ENCODE data around the gene UBALD1.

The UBALD1 gene

DNA sequence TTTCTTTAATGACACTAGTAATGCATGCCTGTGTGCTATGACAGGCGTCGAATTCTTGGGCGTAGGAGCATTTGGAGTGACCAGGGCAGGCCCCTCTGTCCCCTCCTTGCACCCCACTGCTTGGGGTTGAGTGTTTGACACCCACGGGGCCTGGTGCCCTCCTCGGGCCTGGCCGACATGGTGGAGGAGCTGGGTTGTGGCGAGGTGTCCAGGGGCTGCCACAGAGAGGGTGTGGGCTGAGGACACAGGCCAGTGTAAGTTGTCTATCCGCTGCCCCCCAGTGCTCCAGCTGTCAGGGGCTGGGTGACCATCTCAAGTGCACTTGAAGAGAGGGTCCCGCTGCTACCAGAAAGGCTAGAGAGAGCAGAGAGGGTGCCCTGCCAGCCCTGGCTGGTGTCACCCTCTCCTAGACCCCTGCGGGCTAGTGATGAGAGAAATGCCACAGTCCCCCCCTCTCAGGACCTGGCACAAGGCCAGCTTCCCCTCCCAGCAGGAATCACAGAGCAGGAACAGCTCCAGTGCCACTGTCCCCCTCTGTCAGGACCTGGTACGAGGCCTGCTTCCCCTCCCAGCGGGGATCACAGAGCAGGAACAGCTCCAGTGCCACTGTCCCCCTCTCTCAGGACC, 40.4 kb upstream of the UBALD1 start:
- no peaks in the 10 kb centered on the region for H3K9me2 ChIP-seq (replicated peaks; ENCODE audit: insufficient read depth, low read length)
- H3K4me3 ChIP-seq (ENCODE audit: low read length), result no peak overlapping the region
- no peak for DNase-seq
- H3K27ac ChIP-seq (ENCODE audit: low read length), result no peak overlapping the region
- H3F3A ChIP-seq (ENCODE audit: insufficient read depth, low read length), result no peaks in the 10 kb centered on the region
- no peaks in the 10 kb centered on the region for H3K4me1 ChIP-seq (ENCODE audit: low read length)
- no peak overlapping the region for H3K9ac ChIP-seq (ENCODE audit: low read length)
- TF ChIP-seq, protein P1, sequence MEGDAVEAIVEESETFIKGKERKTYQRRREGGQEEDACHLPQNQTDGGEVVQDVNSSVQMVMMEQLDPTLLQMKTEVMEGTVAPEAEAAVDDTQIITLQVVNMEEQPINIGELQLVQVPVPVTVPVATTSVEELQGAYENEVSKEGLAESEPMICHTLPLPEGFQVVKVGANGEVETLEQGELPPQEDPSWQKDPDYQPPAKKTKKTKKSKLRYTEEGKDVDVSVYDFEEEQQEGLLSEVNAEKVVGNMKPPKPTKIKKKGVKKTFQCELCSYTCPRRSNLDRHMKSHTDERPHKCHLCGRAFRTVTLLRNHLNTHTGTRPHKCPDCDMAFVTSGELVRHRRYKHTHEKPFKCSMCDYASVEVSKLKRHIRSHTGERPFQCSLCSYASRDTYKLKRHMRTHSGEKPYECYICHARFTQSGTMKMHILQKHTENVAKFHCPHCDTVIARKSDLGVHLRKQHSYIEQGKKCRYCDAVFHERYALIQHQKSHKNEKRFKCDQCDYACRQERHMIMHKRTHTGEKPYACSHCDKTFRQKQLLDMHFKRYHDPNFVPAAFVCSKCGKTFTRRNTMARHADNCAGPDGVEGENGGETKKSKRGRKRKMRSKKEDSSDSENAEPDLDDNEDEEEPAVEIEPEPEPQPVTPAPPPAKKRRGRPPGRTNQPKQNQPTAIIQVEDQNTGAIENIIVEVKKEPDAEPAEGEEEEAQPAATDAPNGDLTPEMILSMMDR (IDR thresholded peaks at IDR 0.05; ENCODE audit: low read length), result no peak
- TF ChIP-seq EZH2phosphoT487 (IDR thresholded peaks at IDR 0.05; ENCODE audit: low read length) (no peak), EZH2 (optimal IDR thresholded peaks at IDR 0.05; ENCODE audit: low read depth, low read length) (no peak)
- no peaks in the 10 kb centered on the region for H3K9me3 ChIP-seq (replicated peaks; ENCODE audit: insufficient read depth, low read length)
- no peaks in the 10 kb centered on the region for H3K27me3 ChIP-seq (replicated peaks; ENCODE audit: insufficient read depth, low read length)
- H3K4me2 ChIP-seq (ENCODE audit: low read depth, low read length), result no peak overlapping the region
- H3K36me3 ChIP-seq (replicated peaks; ENCODE audit: insufficient read depth, low read length), result no peaks in the 10 kb centered on the region
- H3K79me2 ChIP-seq (ENCODE audit: low read length), result peaks cover 3% of the 10 kb centered on the region
- H4K20me1 ChIP-seq (ENCODE audit: insufficient read depth, low read length), result no peaks in the 10 kb centered on the region
- H2AFZ ChIP-seq (ENCODE audit: low read length), result no peak overlapping the region

DNA sequence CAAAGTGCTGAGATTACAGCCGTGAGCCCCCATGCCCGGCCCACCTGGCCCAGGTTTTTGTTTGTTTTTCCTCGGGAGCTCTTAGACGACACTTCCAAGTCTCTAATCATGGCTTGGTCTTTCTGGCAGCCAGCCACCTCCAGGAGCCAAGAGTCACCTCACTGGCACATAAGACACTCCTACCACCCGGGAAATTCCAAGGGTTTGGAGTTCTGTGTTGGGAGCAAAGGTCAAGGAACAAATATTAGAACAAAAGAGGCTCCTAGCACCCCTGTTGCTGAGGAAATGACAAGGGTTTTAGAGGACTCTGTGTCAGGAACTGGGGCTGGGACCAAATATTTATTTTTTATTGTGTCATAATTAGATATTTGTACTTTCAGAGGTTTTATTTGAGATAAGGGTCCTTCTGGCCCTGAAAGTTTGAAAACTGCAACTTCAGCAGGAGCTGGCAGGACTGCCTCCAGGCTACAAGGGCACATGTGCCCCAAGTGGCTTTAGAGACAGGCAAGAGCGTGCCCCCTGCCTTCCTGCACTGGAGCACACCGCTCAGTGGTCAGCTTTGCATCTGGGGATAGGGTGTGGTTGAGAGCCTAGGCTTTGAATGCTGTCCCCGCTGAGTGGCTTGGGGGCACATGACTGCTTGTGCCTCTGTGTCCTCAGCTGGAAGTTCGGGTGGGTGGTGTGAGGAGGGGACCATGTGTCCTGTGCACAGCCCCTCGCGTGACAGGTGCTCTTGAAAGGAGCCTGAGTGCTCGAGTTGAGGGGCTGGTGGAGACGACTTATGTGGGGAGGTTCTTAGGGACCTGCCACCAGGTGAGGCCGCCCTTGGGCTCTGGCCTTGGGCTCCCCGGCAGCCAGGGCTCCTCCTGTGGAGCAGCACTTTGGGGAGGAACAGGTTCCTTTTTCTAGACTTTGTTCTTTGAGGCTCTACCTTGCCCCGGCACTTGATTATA, 39.6 kb upstream of the UBALD1 start:
- Histone ChIP-seq H3K4me2 (ENCODE audit: low read depth, low read length) (no peak overlapping the region), H3K4me1 (ENCODE audit: low read length) (no peaks in the 10 kb centered on the region), H3K9ac (ENCODE audit: low read length) (no peak overlapping the region), H3K9me2 (replicated peaks; ENCODE audit: insufficient read depth, low read length) (no peaks in the 10 kb centered on the region), H4K20me1 (ENCODE audit: insufficient read depth, low read length) (no peaks in the 10 kb centered on the region), H3K36me3 (replicated peaks; ENCODE audit: insufficient read depth, low read length) (no peaks in the 10 kb centered on the region), H3K9me3 (replicated peaks; ENCODE audit: insufficient read depth, low read length) (no peaks in the 10 kb centered on the region), H3K4me3 (ENCODE audit: low read length) (no peak overlapping the region), H3K27ac (ENCODE audit: low read length) (no peak overlapping the region), H3K27me3 (replicated peaks; ENCODE audit: insufficient read depth, low read length) (no peaks in the 10 kb centered on the region), H2AFZ (ENCODE audit: low read length) (no peak overlapping the region), H3K79me2 (ENCODE audit: low read length) (peaks cover 9% of the 10 kb centered on the region), H3F3A (ENCODE audit: insufficient read depth, low read length) (no peaks in the 10 kb centered on the region)
- TF ChIP-seq, protein P1 (IDR thresholded peaks at IDR 0.05; ENCODE audit: low read length), result no peak
- TF ChIP-seq EZH2 (optimal IDR thresholded peaks at IDR 0.05; ENCODE audit: low read depth, low read length) (no peak), EZH2phosphoT487 (IDR thresholded peaks at IDR 0.05; ENCODE audit: low read length) (no peak)
- DNase-seq, result no peak

DNA sequence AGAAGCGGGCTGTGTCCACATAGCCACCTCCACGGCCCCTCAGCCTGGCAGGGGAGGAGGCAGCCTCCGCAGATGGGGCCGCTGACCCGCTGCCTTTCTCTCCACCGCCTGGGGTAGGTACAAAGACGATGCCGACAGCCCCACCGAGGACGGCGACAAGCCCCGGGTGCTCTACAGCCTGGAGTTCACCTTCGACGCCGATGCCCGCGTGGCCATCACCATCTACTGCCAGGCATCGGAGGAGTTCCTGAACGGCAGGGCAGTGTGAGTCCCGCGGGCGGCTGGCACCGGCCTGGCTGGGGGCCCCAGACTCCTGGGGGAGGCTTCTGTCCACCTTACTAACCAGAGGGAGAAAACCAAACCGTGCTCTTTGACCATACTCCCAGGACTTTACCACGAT, 37.9 kb upstream of the UBALD1 start:
- Histone ChIP-seq H3K79me2 (ENCODE audit: low read length) (peaks cover 18% of the 10 kb centered on the region), H3K9me2 (replicated peaks; ENCODE audit: insufficient read depth, low read length) (no peaks in the 10 kb centered on the region), H3K27me3 (replicated peaks; ENCODE audit: insufficient read depth, low read length) (no peaks in the 10 kb centered on the region), H3K36me3 (replicated peaks; ENCODE audit: insufficient read depth, low read length) (no peaks in the 10 kb centered on the region), H3K4me2 (ENCODE audit: low read depth, low read length) (no peak overlapping the region), H4K20me1 (ENCODE audit: insufficient read depth, low read length) (no peaks in the 10 kb centered on the region), H3F3A (ENCODE audit: insufficient read depth, low read length) (no peaks in the 10 kb centered on the region), H2AFZ (ENCODE audit: low read length) (no peak overlapping the region), H3K9ac (ENCODE audit: low read length) (no peak overlapping the region), H3K9me3 (replicated peaks; ENCODE audit: insufficient read depth, low read length) (no peaks in the 10 kb centered on the region), H3K27ac (ENCODE audit: low read length) (no peak overlapping the region), H3K4me1 (ENCODE audit: low read length) (no peaks in the 10 kb centered on the region), H3K4me3 (ENCODE audit: low read length) (no peak overlapping the region)
- TF ChIP-seq, protein P1 (IDR thresholded peaks at IDR 0.05; ENCODE audit: low read length), result no peak
- TF ChIP-seq EZH2phosphoT487 (IDR thresholded peaks at IDR 0.05; ENCODE audit: low read length) (no peak), EZH2 (optimal IDR thresholded peaks at IDR 0.05; ENCODE audit: low read depth, low read length) (no peak)
- no peak for DNase-seq
